ENCODE measurements around the gene HEY2.

Gene HEY2

GRCh38 chr6:125790358-125791150, 41.1 kb downstream of the HEY2 start, which contains the start of gene NCOA7:
TSS of gene NCOA7 (plus strand) at chr6:125790960. CDS start at chr6:125815355, 24,395 bp downstream.
- TF ChIP-seq CTCF (IDR thresholded peaks at IDR 0.05; ENCODE audit: low read depth, low read length), result no peak
- peak; percentile 62 to 83 for DNase-seq (ENCODE audit: low read depth in 2 of 2)
- H3K4me3 ChIP-seq (replicated peaks in 1 of 2; ENCODE audit: low read depth in 2 of 2, low read length in 2 of 2), result peak within 1 kb of the TSS; percentile 82 to 96

GRCh38 chr6:125791151-125791819, 41.9 kb downstream of the HEY2 start:
- H3K4me3 ChIP-seq (replicated peaks in 1 of 2; ENCODE audit: low read depth in 2 of 2, low read length in 2 of 2), result peak overlapping the region; percentile 82 to 96
- DNase-seq (ENCODE audit: low read depth in 2 of 2), result peak; percentile 68 to 70
- TF ChIP-seq CTCF (IDR thresholded peaks at IDR 0.05; ENCODE audit: low read depth, low read length), result peak; percentile 78

GRCh38 chr6:125791820-125792165, 42.4 kb downstream of the HEY2 start:
- no peak for TF ChIP-seq CTCF (IDR thresholded peaks at IDR 0.05; ENCODE audit: low read depth, low read length)
- no peak for DNase-seq (ENCODE audit: low read depth in 2 of 2)
- H3K4me3 ChIP-seq (replicated peaks in 1 of 2; ENCODE audit: low read depth in 2 of 2, low read length in 2 of 2), result peak overlapping the region; percentile 82 to 96

- DNase-seq (ENCODE audit: low read depth in 2 of 2), result peak in 1 of 2 donors; percentile 40
- no peak for TF ChIP-seq CTCF (IDR thresholded peaks at IDR 0.05; ENCODE audit: low read depth, low read length)
- H3K4me3 ChIP-seq (replicated peaks in 1 of 2; ENCODE audit: low read depth in 2 of 2, low read length in 2 of 2), result peak overlapping the region; percentile 82 to 96
Observed at GRCh38 chr6:125792172-125792571, 42.7 kb downstream of the HEY2 start.

GRCh38 chr6:125792680-125793079, 43.2 kb downstream of the HEY2 start:
- peak overlapping the region; percentile 82 to 96 for H3K4me3 ChIP-seq (replicated peaks in 1 of 2; ENCODE audit: low read depth in 2 of 2, low read length in 2 of 2)
- peak in 1 of 2 donors; percentile 78 for DNase-seq (ENCODE audit: low read depth in 2 of 2)
- no peak for TF ChIP-seq CTCF (IDR thresholded peaks at IDR 0.05; ENCODE audit: low read depth, low read length)

GRCh38 chr6:125793280-125793679, 43.8 kb downstream of the HEY2 start:
- DNase-seq (ENCODE audit: low read depth in 2 of 2), result peak in 1 of 2 donors; percentile 35
- no peak for TF ChIP-seq CTCF (IDR thresholded peaks at IDR 0.05; ENCODE audit: low read depth, low read length)
- H3K4me3 ChIP-seq (replicated peaks in 1 of 2; ENCODE audit: low read depth in 2 of 2, low read length in 2 of 2), result peak overlapping the region; percentile 15 to 96

All from cardiac fibroblast (primary cell).